Measurements from ENCODE around the gene NFS1.
A peak's percentile ranks its signal among the peaks of the same experiment; 100 is the strongest.

The NFS1 gene

GRCh38 chr20:35621560-35621946 lies 77.6 kb downstream of the NFS1 start:
- no peak overlapping the region for H3K4me3 ChIP-seq (ENCODE audit: control insufficient read depth in 1 of 7, extremely low read depth in 1 of 7, insufficient read depth in 4 of 7, low read depth in 2 of 7, low read length in 6 of 7)
- no peak for DNase-seq
- CTCF ChIA-PET = interaction anchor here (0.6 to 3.8 kb wide), 7 partner anchors 9 to 167 kb away, joined by 3 to 29 read pairs (median 3); no protein-coding TSS in a partner anchor
- no peak overlapping the region for H3K27ac ChIP-seq (ENCODE audit: insufficient read depth in 1 of 2, low read depth in 1 of 2, low read length in 2 of 2, poor library complexity in 1 of 2, severe bottlenecking in 2 of 2)
- H3K4me1 ChIP-seq (ENCODE audit: control extremely low read depth in 1 of 4, control insufficient read depth in 4 of 4, insufficient read depth in 4 of 4, low read length in 3 of 4) = peaks cover 0 to 34% (median 31%) of the 10 kb centered on the region in 4 experiments
- peaks cover 6 to 28% (median 21%) of the 10 kb centered on the region in 4 experiments for H3K36me3 ChIP-seq (ENCODE audit: control insufficient read depth in 4 of 4, insufficient read depth in 4 of 4, low read length in 3 of 4)
- H3K27me3 ChIP-seq (replicated peaks in 2 of 5; ENCODE audit: control insufficient read depth in 4 of 5, insufficient read depth in 5 of 5, low read length in 4 of 5) = peaks cover 0 to 15% (median 4%) of the 10 kb centered on the region in 5 experiments
- POLR2A ChIA-PET = interaction anchor here (0.6 kb wide), 1 partner anchor 106 kb away, joined by 3 read pairs; no protein-coding TSS in a partner anchor
- no peaks in the 10 kb centered on the region for H3K9me3 ChIP-seq (ENCODE audit: control extremely low read depth in 1 of 5, control insufficient read depth in 4 of 5, insufficient read depth in 2 of 5, low read depth in 1 of 5, low read length in 4 of 5)
- WGBS (ENCODE audit: insufficient coverage) = 100% methylated on average over 1 of the region's 2 CpGs

GRCh38 chr20:35620818-35621559 lies 78.2 kb downstream of the NFS1 start:
- Histone ChIP-seq H3K27ac (ENCODE audit: insufficient read depth in 1 of 2, low read depth in 1 of 2, low read length in 2 of 2, poor library complexity in 1 of 2, severe bottlenecking in 2 of 2) (no peak overlapping the region), H3K9me3 (ENCODE audit: control extremely low read depth in 1 of 5, control insufficient read depth in 4 of 5, insufficient read depth in 2 of 5, low read depth in 1 of 5, low read length in 4 of 5) (no peaks in the 10 kb centered on the region), H3K27me3 (replicated peaks in 2 of 5; ENCODE audit: control insufficient read depth in 4 of 5, insufficient read depth in 5 of 5, low read length in 4 of 5) (peaks cover 0 to 15% (median 4%) of the 10 kb centered on the region in 5 experiments), H3K36me3 (ENCODE audit: control insufficient read depth in 4 of 4, insufficient read depth in 4 of 4, low read length in 3 of 4) (peaks cover 3 to 22% (median 15%) of the 10 kb centered on the region in 4 experiments), H3K4me1 (ENCODE audit: control extremely low read depth in 1 of 4, control insufficient read depth in 4 of 4, insufficient read depth in 4 of 4, low read length in 3 of 4) (peaks cover 0 to 35% (median 31%) of the 10 kb centered on the region in 4 experiments), H3K4me3 (ENCODE audit: control insufficient read depth in 1 of 7, extremely low read depth in 1 of 7, insufficient read depth in 4 of 7, low read depth in 2 of 7, low read length in 6 of 7) (no peak overlapping the region)
- ChIA-PET POLR2A (interaction anchor here (0.6 kb wide), 1 partner anchor 107 kb away, joined by 3 read pairs; no protein-coding TSS in a partner anchor), CTCF (interaction anchor here (0.6 to 3.8 kb wide), 10 partner anchors 10 to 166 kb away, joined by 3 to 29 read pairs (median 4); no protein-coding TSS in a partner anchor)
- DNase-seq = no peak
- 96% methylated on average over 11 of the region's 11 CpGs for WGBS (ENCODE audit: insufficient coverage)

GRCh38 chr20:35619196-35620095 lies 79.7 kb downstream of the NFS1 start:
- peaks cover 3 to 13% (median 10%) of the 10 kb centered on the region in 4 experiments for H3K36me3 ChIP-seq (ENCODE audit: control insufficient read depth in 4 of 4, insufficient read depth in 4 of 4, low read length in 3 of 4)
- WGBS (ENCODE audit: insufficient coverage) = 3% methylated on average over 47 of the region's 49 CpGs
- H3K4me1 ChIP-seq (ENCODE audit: control extremely low read depth in 1 of 4, control insufficient read depth in 4 of 4, insufficient read depth in 4 of 4, low read length in 3 of 4) = peaks cover 0 to 41% (median 38%) of the 10 kb centered on the region in 4 experiments
- H3K27ac ChIP-seq (ENCODE audit: insufficient read depth in 1 of 2, low read depth in 1 of 2, low read length in 2 of 2, poor library complexity in 1 of 2, severe bottlenecking in 2 of 2) = no peak overlapping the region
- peak overlapping the region in 6 of 7 experiments; percentile 59 to 87 (median 74) for H3K4me3 ChIP-seq (ENCODE audit: control insufficient read depth in 1 of 7, extremely low read depth in 1 of 7, insufficient read depth in 4 of 7, low read depth in 2 of 7, low read length in 6 of 7)
- peaks cover 0 to 15% (median 4%) of the 10 kb centered on the region in 5 experiments for H3K27me3 ChIP-seq (replicated peaks in 2 of 5; ENCODE audit: control insufficient read depth in 4 of 5, insufficient read depth in 5 of 5, low read length in 4 of 5)
- CTCF ChIA-PET = interaction anchor here (0.7 to 3.8 kb wide), 28 partner anchors 10 to 323 kb away, joined by 3 to 29 read pairs (median 4); partner anchors contain the start of genes NFS1 and ROMO1
- POLR2A ChIA-PET = interaction anchor here (0.7 kb wide), 1 partner anchor 44 kb away, joined by 3 read pairs; no protein-coding TSS in a partner anchor
- H3K9me3 ChIP-seq (ENCODE audit: control extremely low read depth in 1 of 5, control insufficient read depth in 4 of 5, insufficient read depth in 2 of 5, low read depth in 1 of 5, low read length in 4 of 5) = no peaks in the 10 kb centered on the region
- DNase-seq = peak; percentile 76 to 87 (median 85)

- Histone ChIP-seq H3K36me3 (ENCODE audit: control insufficient read depth in 4 of 4, insufficient read depth in 4 of 4, low read length in 3 of 4) (peaks cover 3 to 12% (median 8%) of the 10 kb centered on the region in 4 experiments), H3K4me3 (ENCODE audit: control insufficient read depth in 1 of 7, extremely low read depth in 1 of 7, insufficient read depth in 4 of 7, low read depth in 2 of 7, low read length in 6 of 7) (peak overlapping the region; percentile 30 to 87 (median 70)), H3K27ac (ENCODE audit: insufficient read depth in 1 of 2, low read depth in 1 of 2, low read length in 2 of 2, poor library complexity in 1 of 2, severe bottlenecking in 2 of 2) (no peak overlapping the region), H3K27me3 (replicated peaks in 2 of 5; ENCODE audit: control insufficient read depth in 4 of 5, insufficient read depth in 5 of 5, low read length in 4 of 5) (peaks cover 0 to 15% (median 4%) of the 10 kb centered on the region in 5 experiments), H3K4me1 (ENCODE audit: control extremely low read depth in 1 of 4, control insufficient read depth in 4 of 4, insufficient read depth in 4 of 4, low read length in 3 of 4) (peaks cover 0 to 41% (median 38%) of the 10 kb centered on the region in 4 experiments), H3K9me3 (ENCODE audit: control extremely low read depth in 1 of 5, control insufficient read depth in 4 of 5, insufficient read depth in 2 of 5, low read depth in 1 of 5, low read length in 4 of 5) (no peaks in the 10 kb centered on the region)
- ChIA-PET POLR2A (interaction anchor here (1.0 kb wide), 1 partner anchor 14 kb away, joined by 3 read pairs; no protein-coding TSS in a partner anchor), CTCF (interaction anchor here (0.7 to 3.8 kb wide), 27 partner anchors 9 to 324 kb away, joined by 3 to 29 read pairs (median 5); partner anchors contain the start of genes NFS1 and ROMO1)
- WGBS (ENCODE audit: insufficient coverage) = 11% methylated on average over 25 of the region's 35 CpGs
- peak in 2 of 3 donors; percentile 26 to 31 for DNase-seq
Observed at GRCh38 chr20:35618263-35619131, 80.7 kb downstream of the NFS1 start.
